H1 (cell line): ENCODE data around the gene ABHD8. TPM values are rescaled to one million over a fixed set of nuclear protein-coding genes. Genes with fewer than 3 reads are reported as not detected.
A peak's percentile ranks its signal among the peaks of the same experiment; 100 is the strongest.

Source experiments
- CTCF ChIA-PET: fragments of 300-600 bp; sonication (Branson Sonifier 250); formaldehyde crosslinking; loops from one replicate; lab custom pipeline; 2021; ENCODE audit not compliant: partially characterized antibody; lab: Charles Lee
- POLR2A ChIA-PET: fragments of 300-600 bp; sonication (Branson Sonifier 250); formaldehyde crosslinking; loops from one replicate; lab custom pipeline; 2021; ENCODE audit warnings: inconsistent platforms; ENCODE audit not compliant: partially characterized antibody; lab: Charles Lee
- DNase-seq, 2 experiments: peaks; one replicate each; pipeline versions ENCODE4 v3.0.0 to v3.0.0-alpha.2; 2010 to 2022; ENCODE audit warnings: low spot score in 2 of 2, low read depth in 1 of 2, mixed read lengths in 1 of 2
- FAIRE-seq: peaks from 2 replicates; lab custom pipeline; 2011; peaks lifted over from hg19 to GRCh38; lab: Jason Lieb, UNC
- H2AFZ ChIP-seq: 2 replicates; pipeline ENCODE4 v1.8.1; 2012; ENCODE audit warnings: low read length, inconsistent platforms
- H2AK5ac ChIP-seq: 2 replicates; pipeline ENCODE4 v1.6.1; 2013; ENCODE audit warnings: low read depth, low read length
- H2BK120ac ChIP-seq: replicated peaks from 2 replicates; pipeline ENCODE3; 2013; ENCODE audit warnings: low read depth, low read length, inconsistent platforms
- H2BK12ac ChIP-seq: 2 replicates; pipeline ENCODE4 v1.6.1; 2013; ENCODE audit warnings: low read depth, low read length
- H2BK15ac ChIP-seq: 2 replicates; pipeline ENCODE4 v1.6.1; 2013; ENCODE audit warnings: low read length
- H2BK20ac ChIP-seq: 2 replicates; pipeline ENCODE4 v1.6.1; 2013; ENCODE audit warnings: low read length
- H2BK5ac ChIP-seq: 2 replicates; pipeline ENCODE4 v1.6.1; 2013; ENCODE audit warnings: low read depth, low read length
- H3K14ac ChIP-seq: 2 replicates; pipeline ENCODE4 v1.6.1; 2013; ENCODE audit warnings: inconsistent platforms; ENCODE audit not compliant: insufficient read length
- H3K18ac ChIP-seq: 2 replicates; pipeline ENCODE4 v1.6.1; 2013; ENCODE audit warnings: low read length; ENCODE audit errors: extremely low read depth
- H3K23ac ChIP-seq: 2 replicates; pipeline ENCODE4 v1.6.1; 2013; ENCODE audit warnings: inconsistent platforms; ENCODE audit not compliant: insufficient read length
- H3K23me2 ChIP-seq: 2 replicates; pipeline ENCODE4 v1.6.1; 2013; ENCODE audit warnings: low read depth, low read length
- H3K27ac ChIP-seq: 2 replicates; pipeline ENCODE4 v1.6.1; 2011; ENCODE audit warnings: low read depth, low read length, inconsistent platforms
- H3K27me3 ChIP-seq, 4 experiments: replicated peaks in 1 of 4; 1 replicate in 1 of 4; 2 replicates in 3 of 4; pipeline versions ENCODE4 v1.6.1 to v1.8.1; 2011 to 2013; ENCODE audit warnings: low read length in 3 of 4, mild to moderate bottlenecking in 3 of 4, inconsistent platforms in 2 of 4, mixed read lengths in 2 of 4, moderate library complexity in 1 of 4; ENCODE audit not compliant: control insufficient read depth in 3 of 4, insufficient read depth in 3 of 4; ENCODE audit errors: extremely low read depth in 1 of 4
- H3K36me3 ChIP-seq, 4 experiments: 2 replicates each; pipeline versions ENCODE4 v1.6.1 to v1.8.1; 2011 to 2013; ENCODE audit warnings: mild to moderate bottlenecking in 4 of 4, low read length in 3 of 4, moderate library complexity in 2 of 4, control low read depth in 1 of 4, inconsistent platforms in 1 of 4; ENCODE audit not compliant: insufficient read depth in 4 of 4, control insufficient read depth in 2 of 4
- H3K4ac ChIP-seq: replicated peaks from 2 replicates; pipeline ENCODE3; 2013; ENCODE audit warnings: low read length, low read depth, mixed read lengths, inconsistent platforms; ENCODE audit not compliant: insufficient read length
- H3K4me1 ChIP-seq, 4 experiments: replicated peaks in 1 of 4; 1 replicate in 1 of 4; 2 replicates in 3 of 4; pipeline versions ENCODE4 v1.6.1 to v1.8.1; 2011 to 2013; ENCODE audit warnings: low read length in 3 of 4, inconsistent platforms in 2 of 4, mixed read lengths in 1 of 4; ENCODE audit not compliant: insufficient read depth in 4 of 4, control insufficient read depth in 3 of 4
- H3K4me2 ChIP-seq, 2 experiments: 2 replicates each; pipeline versions ENCODE4 v1.6.1 to v1.8.1; 2011 to 2013; ENCODE audit warnings: low read depth in 2 of 2, low read length in 2 of 2, control low read depth in 1 of 2, inconsistent platforms in 1 of 2, mild to moderate bottlenecking in 1 of 2; ENCODE audit not compliant: insufficient read depth in 1 of 2
- H3K4me3 ChIP-seq, 4 experiments: fragments of 200-600, 300-600 bp in 1 of 4; sonication (generic), shearing (Covaris generic), sonication (Bioruptor Twin) in 1 of 4; 2 replicates each; pipeline versions ENCODE4 v1.5.1 to v1.8.1; 2011 to 2016; ENCODE audit warnings: low read length in 4 of 4, low read depth in 3 of 4, control low read depth in 2 of 4, inconsistent platforms in 2 of 4, mild to moderate bottlenecking in 2 of 4, mixed read lengths in 1 of 4, moderate library complexity in 1 of 4; ENCODE audit not compliant: insufficient read depth in 2 of 4; ENCODE audit errors: extremely low read depth in 1 of 4
- H3K56ac ChIP-seq: replicated peaks from 2 replicates; pipeline ENCODE3; 2013; ENCODE audit warnings: low read depth, mild to moderate bottlenecking, mixed read lengths, low read length, inconsistent platforms; ENCODE audit not compliant: insufficient read length
- H3K79me1 ChIP-seq: 2 replicates; pipeline ENCODE4 v1.6.1; 2013; ENCODE audit warnings: low read depth, low read length, control low read depth
- H3K79me2 ChIP-seq, 2 experiments: 2 replicates each; pipeline versions ENCODE4 v1.6.1 to v1.8.1; 2012 to 2013; ENCODE audit warnings: low read length in 2 of 2, mild to moderate bottlenecking in 2 of 2, inconsistent platforms in 1 of 2; ENCODE audit not compliant: insufficient read depth in 2 of 2, control insufficient read depth in 1 of 2
- H3K9ac ChIP-seq, 4 experiments: replicated peaks in 1 of 4; 1 replicate in 1 of 4; 2 replicates in 3 of 4; pipeline versions ENCODE4 v1.6.1 to v1.8.1; 2011 to 2013; ENCODE audit warnings: low read depth in 3 of 4, low read length in 3 of 4, control low read depth in 2 of 4, mild to moderate bottlenecking in 2 of 4, moderate library complexity in 2 of 4, inconsistent platforms in 1 of 4; ENCODE audit errors: extremely low read depth in 1 of 4
- H3K9me3 ChIP-seq, 2 experiments: 2 replicates each; pipeline versions ENCODE4 v1.6.1 to v1.8.1; 2012 to 2013; ENCODE audit warnings: mild to moderate bottlenecking in 2 of 2, moderate library complexity in 2 of 2, control low read depth in 1 of 2, inconsistent platforms in 1 of 2, low read depth in 1 of 2, low read length in 1 of 2, mixed read lengths in 1 of 2; ENCODE audit not compliant: insufficient read depth in 2 of 2
- H4K20me1 ChIP-seq, 2 experiments: replicated peaks in 1 of 2; 2 replicates each; pipeline versions ENCODE3 to v1.8.1; 2011 to 2013; ENCODE audit warnings: inconsistent platforms in 2 of 2, low read length in 2 of 2, mild to moderate bottlenecking in 1 of 2; ENCODE audit not compliant: insufficient read depth in 2 of 2, control insufficient read depth in 1 of 2
- H4K5ac ChIP-seq: 2 replicates; pipeline ENCODE4 v1.6.1; 2013; ENCODE audit warnings: low read length, low read depth, mixed read lengths, inconsistent platforms; ENCODE audit not compliant: insufficient read length
- H4K8ac ChIP-seq: 2 replicates; pipeline ENCODE4 v1.8.0; 2013; ENCODE audit warnings: mild to moderate bottlenecking, moderate library complexity, low read length, inconsistent platforms; ENCODE audit not compliant: insufficient read depth; ENCODE audit errors: extremely low read depth
- H4K91ac ChIP-seq: replicated peaks from 2 replicates; pipeline ENCODE3; 2013; ENCODE audit warnings: low read length, mixed read lengths, inconsistent platforms; ENCODE audit not compliant: insufficient read length
- CREB1 ChIP-seq: IDR thresholded peaks from 2 replicates; pipeline ENCODE4 v1.6.1; 2012; ENCODE audit warnings: inconsistent platforms
- POLR2A ChIP-seq, 2 experiments: IDR thresholded peaks; 1 replicate in 1 of 2; 2 replicates in 1 of 2; pipeline ENCODE4 v1.6.1; 2011; ENCODE audit warnings: low read depth in 2 of 2, low read length in 2 of 2, mild to moderate bottlenecking in 2 of 2; ENCODE audit errors: control extremely low read depth in 1 of 2
- POLR2AphosphoS5 ChIP-seq: IDR thresholded peaks from 2 replicates; pipeline ENCODE4 v1.6.1; 2011; ENCODE audit warnings: low read depth, low read length
- RAD21 ChIP-seq, 2 experiments: IDR thresholded peaks in 1 of 2; conservative IDR thresholded peaks in 1 of 2; 2 replicates each; pipeline ENCODE4 v1.6.1; 2011; ENCODE audit warnings: low read depth in 2 of 2, low read length in 2 of 2, improper control_type of control experiment in 1 of 2, inconsistent platforms in 1 of 2, mild to moderate bottlenecking in 1 of 2, moderate library complexity in 1 of 2
- RBBP5 ChIP-seq: IDR thresholded peaks from 2 replicates; pipeline ENCODE4 v1.7.1; 2012; ENCODE audit warnings: low read depth, mild to moderate bottlenecking, inconsistent platforms, low read length, moderate library complexity, borderline replicate concordance
- RXRA ChIP-seq: IDR thresholded peaks from 2 replicates; pipeline ENCODE4 v1.6.1; 2011; ENCODE audit warnings: low read depth, mild to moderate bottlenecking, low read length, moderate library complexity; ENCODE audit not compliant: insufficient read depth
- SIN3A ChIP-seq, 2 experiments: IDR thresholded peaks in 1 of 2; conservative IDR thresholded peaks in 1 of 2; 2 replicates each; pipeline ENCODE4 v1.6.1; 2011 to 2012; ENCODE audit warnings: low read length in 2 of 2, improper control_type of control experiment in 1 of 2, low read depth in 1 of 2, mild to moderate bottlenecking in 1 of 2
- TAF1 ChIP-seq: IDR thresholded peaks from 2 replicates; pipeline ENCODE4 v1.6.1; 2011; ENCODE audit warnings: mild to moderate bottlenecking, low read depth, low read length
- TBP ChIP-seq: IDR thresholded peaks from 2 replicates; pipeline ENCODE4 v1.6.1; 2011; ENCODE audit warnings: low read depth, low read length, improper control_type of control experiment
- TCF12 ChIP-seq: IDR thresholded peaks from 2 replicates; pipeline ENCODE4 v1.6.1; 2011; ENCODE audit warnings: low read depth, mild to moderate bottlenecking, low read length
- WGBS, 2 experiments: shearing (Covaris generic) in 1 of 2; methylation state at CpG; one replicate each; pipeline versions ENCODE4 v1.1.6 to v1.1.7; 2013 to 2015; ENCODE audit warnings: low lambda C conversion rate in 2 of 2, mixed read lengths in 2 of 2, inconsistent platforms in 1 of 2, low coverage in 1 of 2, missing lambda C conversion rate in 1 of 2; ENCODE audit not compliant: insufficient replicate concordance in 2 of 2, insufficient coverage in 1 of 2, insufficient read length in 1 of 2; ENCODE audit errors: extremely low coverage in 1 of 2, missing lambda C conversion rate in 1 of 2; 5-methylcytosine and 5-hydroxymethylcytosine counted together
- polyA plus RNA-seq, 7 experiments: library from polyadenylated mRNA; depleted of rRNA in 3 of 7; stranded (reverse) in 5 of 7; unstranded in 2 of 7; fragments of >200 nt in 5 of 7; fragments of 200-250 nt in 2 of 7; gene quantifications; 1 replicate in 5 of 7; 2 replicates in 1 of 7; 4 replicates in 1 of 7; pipeline versions ENCODE4 v1.2.1 to v1.2.3, GENCODE V29; 2011 to 2013; ENCODE audit warnings: missing spikeins in 2 of 7, mixed read lengths in 2 of 7
- total RNA-seq: library from RNA; stranded (reverse); fragmentation: NEBNext Ultra II Directional; extraction: Animal tissue kit (Norgen Biotek cat#: 25700); gene quantifications from 2 replicates; pipeline ENCODE4 v1.2.1, GENCODE V29; 2021

The ABHD8 gene
- total and polyA plus RNA-seq, 2 of the 8 experiments (the other 6 are each of a cell fraction or from before 2014, with no cell fraction given), result 11.3 to 18.7 TPM

GRCh38 chr19:17248011-17248776 lies 55.0 kb downstream of the ABHD8 start:
- peak overlapping the region; percentile 79; the same call in 1 of the 2 replicates for H2AK5ac ChIP-seq
- CTCF ChIA-PET, result interaction anchor here (0.8 to 4.3 kb wide), 7 partner anchors 12 to 61 kb away, joined by 3 to 35 read pairs (median 8); partner anchors contain the start of gene DDA1
- peak overlapping the region in 2 of 4 experiments; percentile 3 to 78; a peak in 5 of 8 replicates for H3K4me3 ChIP-seq
- H3K56ac ChIP-seq, result peak overlapping the region; percentile 67
- peak overlapping the region; percentile 66; the same call in 1 of the 2 replicates for H2BK15ac ChIP-seq
- H3K27me3 ChIP-seq, result no peaks in the 10 kb centered on the region
- peak overlapping the region; percentile 0 for H3K4ac ChIP-seq
- peak overlapping the region; percentile 88 for H2BK20ac ChIP-seq
- H3K4me1 ChIP-seq, result peaks cover 0 to 25% (median 20%) of the 10 kb centered on the region in 4 experiments; a peak in 6 of 7 replicates
- peak overlapping the region; percentile 91 for H2BK5ac ChIP-seq
- H3K9me3 ChIP-seq, result no peaks in the 10 kb centered on the region
- peak overlapping the region; percentile 35 for H3K14ac ChIP-seq
- 39% methylated on average over 21 of the region's 21 CpGs; no CpG with 5 or more reads in 1 of the 2 experiments for WGBS, 2 experiments
- peak overlapping the region; percentile 3; the same call in 1 of the 2 replicates for H2BK12ac ChIP-seq
- peaks cover 0 to 1% of the 10 kb centered on the region in 2 experiments for H4K20me1 ChIP-seq
- no peak overlapping the region for H2AFZ ChIP-seq
- peak overlapping the region; percentile 75 for H3K27ac ChIP-seq
- no peaks in the 10 kb centered on the region for H3K36me3 ChIP-seq
- peak overlapping the region in 2 of 4 experiments; percentile 48 to 49; a peak in 4 of 7 replicates for H3K9ac ChIP-seq
- peak overlapping the region; percentile 65 for H3K18ac ChIP-seq
- POLR2A ChIA-PET, result interaction anchor here (0.7 to 4.2 kb wide), 17 partner anchors 9 to 172 kb away, joined by 3 to 44 read pairs (median 5); partner anchors contain the start of genes BABAM1, DDA1, MYO9B and USE1
- H3K79me1 ChIP-seq, result peaks cover 2% of the 10 kb centered on the region
- no peak overlapping the region for H3K23ac ChIP-seq
- peak overlapping the region; percentile 69; the same call in 1 of the 2 replicates for H4K8ac ChIP-seq
- H3K79me2 ChIP-seq, result peaks cover 12 to 21% of the 10 kb centered on the region in 2 experiments; a peak in 3 of 4 replicates
- peak overlapping the region; percentile 59 for H4K91ac ChIP-seq
- H3K23me2 ChIP-seq, result peaks cover 2% of the 10 kb centered on the region; the same call in 1 of the 2 replicates
- FAIRE-seq, result peak; percentile 97
- DNase-seq, result peak in 1 of 2 experiments; percentile 79
- peak overlapping the region; percentile 47 for H4K5ac ChIP-seq
- peak overlapping the region; percentile 64 to 94 for H3K4me2 ChIP-seq
- peak overlapping the region; percentile 75 for H2BK120ac ChIP-seq
- TF ChIP-seq SIN3A (conservative IDR thresholded peaks at IDR 0.05 in 1 of 2, IDR thresholded peaks at IDR 0.05 in 1 of 2; ENCODE audit: low read depth in 1 of 2, low read length in 2 of 2), result peak; percentile 71 to 78; a peak in 2 of 4 replicates
- TF ChIP-seq CREB1, result peak; percentile 74
- TF ChIP-seq POLR2A (IDR thresholded peaks at IDR 0.05; ENCODE audit: control extremely low read depth in 1 of 2, low read depth in 2 of 2, low read length in 2 of 2), result peak in 1 of 2 experiments; percentile 67; a peak in 2 of 3 replicates
- TF ChIP-seq RAD21 (IDR thresholded peaks at IDR 0.05 in 1 of 2, conservative IDR thresholded peaks at IDR 0.05 in 1 of 2; ENCODE audit: low read depth in 2 of 2, low read length in 2 of 2), result no peak
- TF ChIP-seq RXRA, result 0 out of 2 replicates have a peak, but pooled peaks have one; percentile 38
- TF ChIP-seq TAF1, result peak; percentile 58; the same call in 1 of the 2 replicates
- peak; percentile 74; the same call in 1 of the 2 replicates for TF ChIP-seq POLR2AphosphoS5
- peak; percentile 87 for TF ChIP-seq TCF12
- TF ChIP-seq TBP, result peak; percentile 27; the same call in 1 of the 2 replicates
- 0 out of 2 replicates have a peak, but pooled peaks have one; percentile 43 for TF ChIP-seq RBBP5
